Heart left ventricle (tissue), 16 donors: ENCODE measurements around the gene CELSR1. TPM values are rescaled to one million over a fixed set of nuclear protein-coding genes. Genes with fewer than 3 reads are reported as not detected.
"Not testable (repeated sequence)": the region's sequence is repeated elsewhere in the genome, so short reads cannot be mapped to it uniquely, and the experiment has no call there.

Source experiments
- ATAC-seq, 4 donors: fragments of 200-7000 bp; cut with Tn5 transposase; one replicate each; pipeline ENCODE4 v1.9.1; 2020 to 2022; ENCODE audit warnings: moderate library complexity in 4 of 4, mild to moderate bottlenecking in 3 of 4, moderate number of reproducible peaks in 1 of 4
- DNase-seq, 5 donors: peaks; one replicate each; pipeline ENCODE4 v3.0.0-alpha.2; 2020
- H3K27ac ChIP-seq, 12 donors: fragments of 200-600 bp; sonication (generic) in 4 of 12; one replicate each; pipeline versions ENCODE4 v1.5.0 to v1.8.0; 2016 to 2022; ENCODE audit warnings: mild to moderate bottlenecking in 2 of 12
- H3K27me3 ChIP-seq, 9 donors: fragments of 200-600 bp; sonication (generic) in 2 of 9; one replicate each; pipeline versions ENCODE4 v1.5.1 to v1.8.0; 2016 to 2022; ENCODE audit warnings: mild to moderate bottlenecking in 3 of 9
- H3K36me3 ChIP-seq, 9 donors: fragments of 200-600 bp; sonication (generic) in 2 of 9; one replicate each; pipeline versions ENCODE4 v1.5.0 to v1.8.0; 2018 to 2022; ENCODE audit warnings: mild to moderate bottlenecking in 2 of 9
- H3K4me1 ChIP-seq, 12 donors: fragments of 200-600 bp; sonication (generic) in 4 of 12; one replicate each; pipeline versions ENCODE4 v1.5.0 to v1.8.0; 2016 to 2022; ENCODE audit warnings: mild to moderate bottlenecking in 3 of 12
- H3K4me3 ChIP-seq, 12 donors: fragments of 200-600 bp; sonication (generic) in 4 of 12; one replicate each; pipeline versions ENCODE4 v1.5.0 to v1.8.0; 2017 to 2022; ENCODE audit warnings: mild to moderate bottlenecking in 9 of 12, moderate library complexity in 4 of 12
- H3K9me3 ChIP-seq, 12 donors: fragments of 200-600 bp; sonication (generic) in 4 of 12; one replicate each; pipeline versions ENCODE4 v1.5.0 to v1.8.0; 2016 to 2022; ENCODE audit warnings: mild to moderate bottlenecking in 1 of 12
- CTCF ChIP-seq, 12 donors: fragments of 200-600 bp; sonication (generic) in 4 of 12; IDR thresholded peaks; one replicate each; pipeline versions ENCODE4 v1.5.0 to v1.8.0; 2018 to 2022; ENCODE audit warnings: antibody characterized with exemption in 12 of 12, mild to moderate bottlenecking in 5 of 12
- POLR2A ChIP-seq, 2 donors: fragments of 450-650 bp; IDR thresholded peaks; one replicate each; pipeline ENCODE4 v1.6.1; 2017; ENCODE audit warnings: antibody characterized with exemption in 2 of 2, mild to moderate bottlenecking in 2 of 2, moderate library complexity in 2 of 2
- WGBS, 4 donors: extraction: QIAGEN DNeasy Blood & Tissue Kit in 2 of 4; methylation state at CpG; one replicate each; pipeline versions ENCODE4 v1.1.5 to v1.1.7; 2013 to 2018; 5-methylcytosine and 5-hydroxymethylcytosine counted together
- intact Hi-C, 10 donors: fragments of 100-400 bp; cut with DNase I; formaldehyde crosslinking; loops; one replicate each; pipeline versions ENCODE4 v1.11.1 to v1.14.2; 2022
- polyA plus RNA-seq, 2 donors: library from polyadenylated mRNA; stranded (reverse); fragments of 200-250 nt; gene quantifications; one replicate each; pipeline ENCODE4 v1.2.3, GENCODE V29; 2013
- total RNA-seq, 9 donors: library from RNA; depleted of rRNA in 2 of 9; stranded (reverse); fragments of >200 nt in 2 of 9; fragmentation: NEBNext Ultra II Directional in 3 of 9; extraction: Animal tissue kit (Norgen Biotek cat#: 25700) in 3 of 9; gene quantifications; one replicate each; pipeline versions ENCODE4 v1.1.0 to v1.2.4, GENCODE V29; 2016 to 2023
- donor health status: ischemic (EF 13 %, LVEDD 7.1; RV severe dilation, severe dysfunction).
- donor health status: healthy with polysubstance abuse.
- donor health status: DM: no; HTN: yes; CAD: no.
- donor health status: DM: no; HTN: no; CAD: no.
- donor health status: ischemic (EF 25% LVEDD 6.9; RV normal size, moderate dysfunction).
- donor health status: ischemic (EF 25% LVEDD 5.7; RV mildly dilated, moderate dysfunction).
- donor health status: healthy.
- donor health status: DM: yes; HTN: yes; CAD: no.
- donor health status: ischemic (EF 35%, LVEDD 5.7; RV mildly dilated, moderate dysfunction).
- donor health status: nonischemic (EF 11% LVEDD 7.7; RV severe dilation, severe dysfunction).
- donor health status: DM: yes; HTN: yes; CAD: no.
- donor health status: PGD.
- donor health status: ischemic (EF 29% LVEDD 5.4; RV normal size, mild dysfunction).
- donor health status: nonischemic (EF 23%, LVEDD 6.1; RV moderate dilation, normal function).

Gene CELSR1
- total and polyA plus RNA-seq, 11 donors: 5.9 to 15.8 (median 11.9) TPM

- TF ChIP-seq POLR2A (IDR thresholded peaks at IDR 0.05) (no peak), CTCF (IDR thresholded peaks at IDR 0.05) (no peak)
- 90 to 93% (median 92%) methylated on average over 25 of the region's 25 CpGs for WGBS, 4 donors
- Histone ChIP-seq H3K27me3 (peaks cover 0 to 2% (median 0%) of the 10 kb centered on the region in 9 donors), H3K4me3 (no peak overlapping the region), H3K4me1 (no peaks in the 10 kb centered on the region), H3K36me3 (no peaks in the 10 kb centered on the region), H3K27ac (no peak overlapping the region), H3K9me3 (no peaks in the 10 kb centered on the region)
- no peak for ATAC-seq
- intact Hi-C loops: no loop called here
- DNase-seq: peak in 2 of 5 donors; percentile 2 to 14
Measured at GRCh38 chr22:46518542-46519325, 18.7 kb downstream of the CELSR1 start.

- intact Hi-C loops: no loop called here
- ATAC-seq: no peak
- WGBS, 4 donors: 90 to 95% (median 94%) methylated on average over 17 to 18 of the region's 18 CpGs
- no peaks in the 10 kb centered on the region for H3K27me3 ChIP-seq
- no peaks in the 10 kb centered on the region for H3K36me3 ChIP-seq
- peak overlapping the region in 1 of 12 donors; percentile 43 for H3K27ac ChIP-seq
- TF ChIP-seq POLR2A (IDR thresholded peaks at IDR 0.05) (no peak), CTCF (IDR thresholded peaks at IDR 0.05) (no peak)
- DNase-seq: peak in 2 of 5 donors; percentile 9 to 22
- no peak overlapping the region for H3K4me3 ChIP-seq
- H3K4me1 ChIP-seq: no peaks in the 10 kb centered on the region
- no peaks in the 10 kb centered on the region for H3K9me3 ChIP-seq
Measured at GRCh38 chr22:46518038-46518437, 19.4 kb downstream of the CELSR1 start.

- H3K27me3 ChIP-seq: no peaks in the 10 kb centered on the region
- H3K4me3 ChIP-seq: no peak overlapping the region
- intact Hi-C loops: no loop called here
- ATAC-seq (peak in 2 of 4 donors; percentile 43 to 65), DNase-seq (peak in 2 of 5 donors; percentile 23 to 64)
- H3K27ac ChIP-seq: no peak overlapping the region
- no peaks in the 10 kb centered on the region for H3K9me3 ChIP-seq
- TF ChIP-seq CTCF (IDR thresholded peaks at IDR 0.05) (no peak), POLR2A (IDR thresholded peaks at IDR 0.05) (no peak)
- H3K4me1 ChIP-seq: no peaks in the 10 kb centered on the region
- 58 to 76% (median 74%) methylated on average over 21 to 22 of the region's 22 CpGs for WGBS, 4 donors
- H3K36me3 ChIP-seq: no peaks in the 10 kb centered on the region
Measured at GRCh38 chr22:46517255-46517761, 20.1 kb downstream of the CELSR1 start.

GRCh38 chr22:46516638-46517037 lies 20.8 kb downstream of the CELSR1 start:
- Histone ChIP-seq H3K9me3 (no peaks in the 10 kb centered on the region), H3K27ac (no peak overlapping the region), H3K4me1 (no peaks in the 10 kb centered on the region), H3K36me3 (no peaks in the 10 kb centered on the region), H3K4me3 (no peak overlapping the region), H3K27me3 (no peaks in the 10 kb centered on the region)
- WGBS, 4 donors: 75 to 82% (median 78%) methylated on average over 8 to 10 of the region's 10 CpGs
- intact Hi-C loops: no loop called here
- ATAC-seq: no peak
- TF ChIP-seq POLR2A (IDR thresholded peaks at IDR 0.05): no peak
- TF ChIP-seq CTCF (IDR thresholded peaks at IDR 0.05): no peak
- peak in 1 of 5 donors; percentile 50 for DNase-seq

GRCh38 chr22:46516112-46516487 lies 21.3 kb downstream of the CELSR1 start:
- H3K9me3 ChIP-seq, H3K27ac ChIP-seq, DNase-seq, H3K36me3 ChIP-seq, H3K4me1 ChIP-seq, H3K4me3 ChIP-seq, intact Hi-C loops, ATAC-seq, H3K27me3 ChIP-seq: not testable (repeated sequence)
- WGBS, 4 donors: 92 to 97% (median 95%) methylated on average over 3 to 5 of the region's 5 CpGs
